ENCODE measurements around the gene ZNF678. TPM values are rescaled to one million over a fixed set of nuclear protein-coding genes. Genes with fewer than 3 reads are reported as not detected.
"Not testable (repeated sequence)": the region's sequence is repeated elsewhere in the genome, so short reads cannot be mapped to it uniquely, and the experiment has no call there.

Gene ZNF678
- polyA plus RNA-seq, 1 experiment: 1.2 TPM

GRCh38 chr1:227604446-227604845, 41.1 kb downstream of the ZNF678 start:
- H3K27me3 ChIP-seq (ENCODE audit: control insufficient read depth, insufficient read depth, low read length): no peaks in the 10 kb centered on the region
- ChIA-PET POLR2A (no interaction called here), CTCF (no interaction called here)
- no peak for DNase-seq (ENCODE audit: low read depth)
- TF ChIP-seq, protein P1, sequence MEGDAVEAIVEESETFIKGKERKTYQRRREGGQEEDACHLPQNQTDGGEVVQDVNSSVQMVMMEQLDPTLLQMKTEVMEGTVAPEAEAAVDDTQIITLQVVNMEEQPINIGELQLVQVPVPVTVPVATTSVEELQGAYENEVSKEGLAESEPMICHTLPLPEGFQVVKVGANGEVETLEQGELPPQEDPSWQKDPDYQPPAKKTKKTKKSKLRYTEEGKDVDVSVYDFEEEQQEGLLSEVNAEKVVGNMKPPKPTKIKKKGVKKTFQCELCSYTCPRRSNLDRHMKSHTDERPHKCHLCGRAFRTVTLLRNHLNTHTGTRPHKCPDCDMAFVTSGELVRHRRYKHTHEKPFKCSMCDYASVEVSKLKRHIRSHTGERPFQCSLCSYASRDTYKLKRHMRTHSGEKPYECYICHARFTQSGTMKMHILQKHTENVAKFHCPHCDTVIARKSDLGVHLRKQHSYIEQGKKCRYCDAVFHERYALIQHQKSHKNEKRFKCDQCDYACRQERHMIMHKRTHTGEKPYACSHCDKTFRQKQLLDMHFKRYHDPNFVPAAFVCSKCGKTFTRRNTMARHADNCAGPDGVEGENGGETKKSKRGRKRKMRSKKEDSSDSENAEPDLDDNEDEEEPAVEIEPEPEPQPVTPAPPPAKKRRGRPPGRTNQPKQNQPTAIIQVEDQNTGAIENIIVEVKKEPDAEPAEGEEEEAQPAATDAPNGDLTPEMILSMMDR (IDR thresholded peaks at IDR 0.05; ENCODE audit: insufficient read depth, low read depth, low read length): no peak
- no peak overlapping the region for H3K4me3 ChIP-seq (ENCODE audit: low read depth, low read length)
- no peaks in the 10 kb centered on the region; the same call in 1 of the 2 replicates for H3K36me3 ChIP-seq (ENCODE audit: control insufficient read depth, insufficient read depth, low read length)

DNA sequence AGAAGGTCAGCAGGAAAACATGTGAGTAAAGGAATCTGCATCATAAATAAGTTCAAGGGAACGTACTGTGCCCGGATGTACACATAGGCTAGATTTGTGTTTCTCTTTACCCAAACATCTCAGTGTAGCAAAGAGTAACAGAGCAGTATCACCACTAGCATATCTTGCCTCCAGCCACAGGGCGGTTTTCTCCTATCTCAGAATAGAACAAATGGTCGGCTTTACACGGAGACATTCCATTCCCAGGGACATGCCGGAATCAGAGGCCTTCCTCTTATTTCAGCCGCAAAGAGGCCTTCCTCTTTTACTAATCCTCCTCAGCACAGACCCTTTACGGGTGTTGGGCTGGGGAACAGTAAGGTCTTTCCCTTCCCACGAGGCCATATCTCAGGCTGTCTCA, 42.9 kb downstream of the ZNF678 start:
- H3K27me3 ChIP-seq (ENCODE audit: control insufficient read depth, insufficient read depth, low read length); DNase-seq (ENCODE audit: low read depth); H3K4me3 ChIP-seq (ENCODE audit: low read depth, low read length); POLR2A ChIA-PET; CTCF ChIA-PET; H3K36me3 ChIP-seq (ENCODE audit: control insufficient read depth, insufficient read depth, low read length): not testable (repeated sequence)

GRCh38 chr1:227607336-227607898, 44.1 kb downstream of the ZNF678 start:
- TF ChIP-seq, protein P1 (IDR thresholded peaks at IDR 0.05; ENCODE audit: insufficient read depth, low read depth, low read length): no peak
- CTCF ChIA-PET: no interaction called here
- no peaks in the 10 kb centered on the region; the same call in 1 of the 2 replicates for H3K36me3 ChIP-seq (ENCODE audit: control insufficient read depth, insufficient read depth, low read length)
- no peak for DNase-seq (ENCODE audit: low read depth)
- POLR2A ChIA-PET: no interaction called here
- H3K27me3 ChIP-seq (ENCODE audit: control insufficient read depth, insufficient read depth, low read length): no peaks in the 10 kb centered on the region
- no peak overlapping the region for H3K4me3 ChIP-seq (ENCODE audit: low read depth, low read length)

- Histone ChIP-seq H3K36me3 (ENCODE audit: control insufficient read depth, insufficient read depth, low read length) (no peaks in the 10 kb centered on the region), H3K27me3 (ENCODE audit: control insufficient read depth, insufficient read depth, low read length) (no peaks in the 10 kb centered on the region), H3K4me3 (ENCODE audit: low read depth, low read length) (no peak overlapping the region)
- DNase-seq (ENCODE audit: low read depth): no peak
- ChIA-PET POLR2A (no interaction called here), CTCF (no interaction called here)
- TF ChIP-seq, protein P1 (IDR thresholded peaks at IDR 0.05; ENCODE audit: insufficient read depth, low read depth, low read length): no peak
These were observed 49.3 kb downstream of the ZNF678 start for GRCh38 chr1:227612658-227613057.

DNA sequence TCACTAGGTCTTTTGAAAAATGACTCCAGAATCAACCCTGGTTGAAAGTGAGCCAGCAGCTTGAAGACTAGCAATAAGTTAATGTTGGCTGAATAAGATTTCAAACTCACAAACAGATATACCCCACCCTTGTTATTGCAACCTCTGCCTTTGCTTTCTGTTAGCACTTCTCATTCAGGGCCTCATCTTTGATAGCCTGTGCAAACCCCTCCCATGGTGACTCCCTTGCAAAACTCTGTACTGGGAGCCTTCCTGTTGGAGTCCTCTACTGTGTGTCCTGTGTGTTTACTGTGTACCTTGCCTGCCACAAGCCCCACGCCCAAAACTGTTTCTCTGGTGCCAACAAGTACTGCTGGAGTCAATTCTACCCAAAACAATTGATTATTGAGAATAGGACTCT, 50.2 kb downstream of the ZNF678 start:
- POLR2A ChIA-PET: no interaction called here
- H3K4me3 ChIP-seq (ENCODE audit: low read depth, low read length): no peak overlapping the region
- CTCF ChIA-PET: no interaction called here
- no peaks in the 10 kb centered on the region for H3K36me3 ChIP-seq (ENCODE audit: control insufficient read depth, insufficient read depth, low read length)
- no peak for DNase-seq (ENCODE audit: low read depth)
- H3K27me3 ChIP-seq (ENCODE audit: control insufficient read depth, insufficient read depth, low read length): no peaks in the 10 kb centered on the region
- TF ChIP-seq, protein P1 (IDR thresholded peaks at IDR 0.05; ENCODE audit: insufficient read depth, low read depth, low read length): no peak

- ChIA-PET CTCF (no interaction called here), POLR2A (no interaction called here)
- no peak for DNase-seq (ENCODE audit: low read depth)
- Histone ChIP-seq H3K27me3 (ENCODE audit: control insufficient read depth, insufficient read depth, low read length) (no peaks in the 10 kb centered on the region), H3K4me3 (ENCODE audit: low read depth, low read length) (no peak overlapping the region), H3K36me3 (ENCODE audit: control insufficient read depth, insufficient read depth, low read length) (no peaks in the 10 kb centered on the region)
- TF ChIP-seq, protein P1 (IDR thresholded peaks at IDR 0.05; ENCODE audit: insufficient read depth, low read depth, low read length): no peak
These were observed 57.9 kb downstream of the ZNF678 start for GRCh38 chr1:227621211-227621610.
